ENCODE measurements around the gene YPEL3.

- TF ChIP-seq USF1 (CRISPR knock-in tag; IDR thresholded peaks at IDR 0.05) = no peak
- no peak for TF ChIP-seq CTCF (IDR thresholded peaks at IDR 0.05)
- no peak for TF ChIP-seq IRF2 (CRISPR knock-in tag; IDR thresholded peaks at IDR 0.05; ENCODE audit: borderline replicate concordance, low read depth)
- no peak for TF ChIP-seq EMX1 (CRISPR knock-in tag; IDR thresholded peaks at IDR 0.05)
- no peak for TF ChIP-seq ATF2 (CRISPR knock-in tag; IDR thresholded peaks at IDR 0.05; ENCODE audit: borderline replicate concordance, low read depth)
- TF ChIP-seq ZNF512 (CRISPR knock-in tag; IDR thresholded peaks at IDR 0.05; ENCODE audit: borderline replicate concordance) = no peak
- TF ChIP-seq ZNF121 (CRISPR knock-in tag; IDR thresholded peaks at IDR 0.05) = no peak
These were observed 9.5 kb downstream of the YPEL3 start for GRCh38 chr16:30086291-30087140.

All from WTC11 (cell line).